Measurements from ENCODE around the gene LPP. TPM values are rescaled to one million over a fixed set of nuclear protein-coding genes. Genes with fewer than 3 reads are reported as not detected.

Gene LPP
- total and polyA plus RNA-seq, 9 of the 15 experiments (the other 6 are each of a cell fraction or from before 2014, with no cell fraction given) = 0.07 to 0.18 TPM; not detected in 7

GRCh38 chr3:188348435-188349244, 194.7 kb downstream of the LPP start:
- no peak for ATAC-seq
- H3K9ac ChIP-seq (ENCODE audit: insufficient read depth in 1 of 2, low read depth in 2 of 2, low read length in 2 of 2) = no peak overlapping the region
- ChIA-PET CTCF (ENCODE audit: low intra/inter-chr PET ratio) (no interaction called here), POLR2A (interaction anchor here (1.2 kb wide), 1 partner anchor 12 kb away, joined by 3 read pairs; no protein-coding TSS in a partner anchor)
- no peak overlapping the region for H3K27ac ChIP-seq (ENCODE audit: extremely low read depth, low read depth, low read length)
- H3K4me3 ChIP-seq = no peak overlapping the region
- H2AFZ ChIP-seq (ENCODE audit: low read depth, low read length) = no peak overlapping the region
- TF ChIP-seq CUX1 (CRISPR knock-in tag; IDR thresholded peaks at IDR 0.05) = no peak
- TF ChIP-seq IRF2 (CRISPR knock-in tag; IDR thresholded peaks at IDR 0.05) = no peak
- no peak for TF ChIP-seq GTF2A2 (tag; IDR thresholded peaks at IDR 0.05)
- no peak for TF ChIP-seq CBFA2T2 (conservative IDR thresholded peaks at IDR 0.05)
- TF ChIP-seq EHMT2 (IDR thresholded peaks at IDR 0.05) = no peak
- TF ChIP-seq NFIX (CRISPR knock-in tag; IDR thresholded peaks at IDR 0.05; ENCODE audit: low read depth) = peak; percentile 72
- TF ChIP-seq SMARCB1 (IDR thresholded peaks at IDR 0.05; ENCODE audit: insufficient read length, low read depth) = no peak
- no peak for TF ChIP-seq CSDE1 (IDR thresholded peaks at IDR 0.05)
- TF ChIP-seq NFIC (IDR thresholded peaks at IDR 0.05) = peak; percentile 81
- no peak for TF ChIP-seq CCAR2 (IDR thresholded peaks at IDR 0.05; ENCODE audit: low read depth, low read length)
- BruUV-seq (replicated peaks) = no TSS peak
- no peaks in the 10 kb centered on the region for H4K20me1 ChIP-seq (replicated peaks; ENCODE audit: control insufficient read depth, insufficient read depth, low read length)
- intact Hi-C loops (cut with micrococcal nuclease) = no loop called here
- no peaks in the 10 kb centered on the region for H3K4me1 ChIP-seq (replicated peaks in 1 of 2; ENCODE audit: control insufficient read depth in 2 of 2, insufficient read depth in 2 of 2, low read length in 2 of 2)
- no peaks in the 10 kb centered on the region for H3K79me2 ChIP-seq (ENCODE audit: control insufficient read depth, insufficient read depth, low read length)
- WGBS (ENCODE audit: insufficient coverage, low coverage, missing lambda C conversion rate) = under 1% methylated on average over 9 of the region's 9 CpGs
- DNase-seq (ENCODE audit: extremely low read depth in 1 of 4, low spot score in 3 of 4) = no peak
- FAIRE-seq = no peak
- no peaks in the 10 kb centered on the region for H3K9me1 ChIP-seq (ENCODE audit: control insufficient read depth, insufficient read depth, low read length)
- 0 out of 5 replicates have a peak, but pooled peaks cover 0 to 5% of the 10 kb centered on the region in 2 experiments for H3K27me3 ChIP-seq (ENCODE audit: control insufficient read depth in 2 of 2, insufficient read depth in 2 of 2, low read length in 2 of 2)
- H3K9me3 ChIP-seq (replicated peaks; ENCODE audit: control insufficient read depth, insufficient read depth, low read depth, low read length) = no peaks in the 10 kb centered on the region
- no peak overlapping the region for H3K4me2 ChIP-seq (ENCODE audit: insufficient read depth, low read length)
- H3K36me3 ChIP-seq (ENCODE audit: control insufficient read depth, insufficient read depth, low read length) = no peaks in the 10 kb centered on the region
- in situ Hi-C loops (cut with MboI) = no loop called here

All from K562 (cell line).